H9 (cell line): ENCODE results near the gene KIRREL3. TPM values are rescaled to one million over a fixed set of nuclear protein-coding genes. Genes with fewer than 3 reads are reported as not detected.

Source experiments
- DNase-seq: peaks from one replicate; pipeline ENCODE4 v3.0.0-alpha.2; 2017
- H2AFZ ChIP-seq: one replicate; pipeline ENCODE4 v1.6.1; 2013; ENCODE audit warnings: mild to moderate bottlenecking, low read length, control low read depth, moderate library complexity
- H2AK5ac ChIP-seq: 2 replicates; pipeline ENCODE4 v1.6.1; 2013; ENCODE audit warnings: low read length, control low read depth, mixed read lengths; ENCODE audit not compliant: insufficient read length
- H2BK120ac ChIP-seq: one replicate; pipeline ENCODE4 v1.6.1; 2013; ENCODE audit warnings: low read depth, mild to moderate bottlenecking, low read length, control low read depth, inconsistent platforms; ENCODE audit not compliant: poor library complexity, severe bottlenecking
- H2BK12ac ChIP-seq: 2 replicates; pipeline ENCODE4 v1.6.1; 2013; ENCODE audit warnings: low read length, control low read depth, mixed read lengths, low read depth; ENCODE audit not compliant: insufficient read length
- H2BK15ac ChIP-seq: 2 replicates; pipeline ENCODE4 v1.6.1; 2013; ENCODE audit warnings: low read depth, low read length, control low read depth
- H2BK20ac ChIP-seq: one replicate; pipeline ENCODE4 v1.6.1; 2013; ENCODE audit warnings: low read depth, mild to moderate bottlenecking, low read length, control low read depth, inconsistent platforms; ENCODE audit not compliant: poor library complexity, severe bottlenecking
- H2BK5ac ChIP-seq: 2 replicates; pipeline ENCODE4 v1.6.1; 2013; ENCODE audit warnings: low read length, control low read depth, mixed read lengths; ENCODE audit not compliant: insufficient read length
- H3K14ac ChIP-seq: 2 replicates; pipeline ENCODE4 v1.6.1; 2013; ENCODE audit warnings: low read length, control low read depth; ENCODE audit not compliant: insufficient read depth
- H3K18ac ChIP-seq: 2 replicates; pipeline ENCODE4 v1.6.1; 2013; ENCODE audit warnings: low read depth, mild to moderate bottlenecking, mixed read lengths, low read length, control low read depth; ENCODE audit not compliant: insufficient read length
- H3K23ac ChIP-seq: 2 replicates; pipeline ENCODE4 v1.6.1; 2013; ENCODE audit warnings: low read length, control low read depth, mixed read lengths, low read depth; ENCODE audit not compliant: insufficient read length
- H3K23me2 ChIP-seq: 2 replicates; pipeline ENCODE4 v1.6.1; 2013; ENCODE audit warnings: low read depth, mild to moderate bottlenecking, mixed read lengths, low read length, control low read depth; ENCODE audit not compliant: insufficient read length, poor library complexity, severe bottlenecking
- H3K27ac ChIP-seq: 2 replicates; pipeline ENCODE4 v1.5.1; 2013; ENCODE audit warnings: low read length, control low read depth, mixed read lengths, low read depth; ENCODE audit not compliant: insufficient read length
- H3K27me3 ChIP-seq: 2 replicates; pipeline ENCODE4 v1.6.1; 2013; ENCODE audit warnings: low read length, control low read depth, inconsistent platforms; ENCODE audit not compliant: insufficient read depth
- H3K4ac ChIP-seq: 2 replicates; pipeline ENCODE4 v1.6.1; 2013; ENCODE audit warnings: low read depth, mild to moderate bottlenecking, control low read depth, inconsistent platforms, low read length, moderate library complexity
- H3K4me1 ChIP-seq: 2 replicates; pipeline ENCODE4 v1.6.1; 2013; ENCODE audit warnings: low read length, control low read depth, inconsistent platforms; ENCODE audit not compliant: insufficient read depth
- H3K4me2 ChIP-seq: 2 replicates; pipeline ENCODE4 v1.6.1; 2013; ENCODE audit warnings: low read length, control low read depth, mixed read lengths; ENCODE audit not compliant: insufficient read length, insufficient read depth
- H3K56ac ChIP-seq: 2 replicates; pipeline ENCODE4 v1.6.1; 2013; ENCODE audit warnings: low read depth, mild to moderate bottlenecking, mixed read lengths, low read length, control low read depth; ENCODE audit not compliant: insufficient read length
- H3K79me1 ChIP-seq: 2 replicates; pipeline ENCODE4 v1.6.1; 2013; ENCODE audit warnings: low read depth, mild to moderate bottlenecking, moderate library complexity, low read length, control low read depth, inconsistent platforms; ENCODE audit not compliant: insufficient read depth, poor library complexity, severe bottlenecking
- H3K79me2 ChIP-seq: 2 replicates; pipeline ENCODE4 v1.6.1; 2013; ENCODE audit warnings: low read length, control low read depth, inconsistent platforms; ENCODE audit not compliant: insufficient read depth
- H3K9ac ChIP-seq: 2 replicates; pipeline ENCODE4 v1.6.1; 2013; ENCODE audit warnings: low read length, control low read depth, mixed read lengths; ENCODE audit not compliant: insufficient read length; ENCODE audit errors: extremely low read depth
- H3K9me3 ChIP-seq: one replicate; pipeline ENCODE4 v1.6.1; 2013; ENCODE audit warnings: low read depth, low read length, inconsistent platforms; ENCODE audit not compliant: control insufficient read depth
- H3T11ph ChIP-seq: one replicate; pipeline ENCODE4 v1.6.1; 2013; ENCODE audit warnings: mild to moderate bottlenecking, low read length, control low read depth, inconsistent platforms
- H4K20me1 ChIP-seq: one replicate; pipeline ENCODE4 v1.6.1; 2013; ENCODE audit not compliant: control insufficient read depth, insufficient read length, insufficient read depth
- H4K5ac ChIP-seq: 2 replicates; pipeline ENCODE4 v1.6.1; 2013; ENCODE audit warnings: low read depth, mild to moderate bottlenecking, mixed read lengths, low read length, control low read depth; ENCODE audit not compliant: insufficient read length
- H4K8ac ChIP-seq: replicated peaks from 2 replicates; pipeline ENCODE4 v1.6.1; 2013; ENCODE audit warnings: low read length, control low read depth, mixed read lengths, low read depth; ENCODE audit not compliant: insufficient read length
- H4K91ac ChIP-seq: 2 replicates; pipeline ENCODE4 v1.6.1; 2013; ENCODE audit warnings: low read depth, mild to moderate bottlenecking, moderate library complexity, mixed read lengths, low read length, control low read depth; ENCODE audit not compliant: insufficient read length
- H3K27ac Mint-ChIP-seq, 3 experiments: 2 replicates in 2 of 3; 3 replicates in 1 of 3; pipeline ENCODE4 v1.8.0; 2020 to 2021; ENCODE audit warnings: mixed read lengths in 3 of 3, mild to moderate bottlenecking in 1 of 3, moderate library complexity in 1 of 3
- H3K27me3 Mint-ChIP-seq: 2 replicates; pipeline ENCODE4 v1.8.0; 2021; ENCODE audit warnings: low read depth, mild to moderate bottlenecking, moderate library complexity, mixed read lengths
- H3K36me3 Mint-ChIP-seq, 3 experiments: 2 replicates in 2 of 3; 3 replicates in 1 of 3; pipeline ENCODE4 v1.8.0; 2020 to 2021; ENCODE audit warnings: low read depth in 3 of 3, mixed read lengths in 3 of 3; ENCODE audit not compliant: insufficient read depth in 1 of 3
- H3K4me1 Mint-ChIP-seq, 2 experiments: 2 replicates each; pipeline ENCODE4 v1.8.0; 2020; ENCODE audit warnings: mixed read lengths in 2 of 2
- H3K4me3 Mint-ChIP-seq, 2 experiments: 2 replicates in 1 of 2; 3 replicates in 1 of 2; pipeline ENCODE4 v1.8.0; 2020 to 2021; ENCODE audit warnings: mild to moderate bottlenecking in 2 of 2, mixed read lengths in 2 of 2, moderate library complexity in 1 of 2
- H3K9me3 Mint-ChIP-seq, 2 experiments: 2 replicates in 1 of 2; 3 replicates in 1 of 2; pipeline ENCODE4 v1.8.0; 2020; ENCODE audit warnings: mild to moderate bottlenecking in 2 of 2, mixed read lengths in 2 of 2, moderate library complexity in 1 of 2
- CTCF ChIP-seq: fragments of 200-600 bp; sonication (generic); conservative IDR thresholded peaks from 3 replicates; pipeline ENCODE4 v1.8.0; 2021; ENCODE audit warnings: antibody characterized with exemption, mild to moderate bottlenecking
- WGBS: extraction: QIAGEN DNeasy Blood & Tissue Kit; methylation state at CpG from one replicate; pipeline ENCODE4 v1.1.7; 2013; ENCODE audit warnings: missing lambda C conversion rate, low lambda C conversion rate, mixed read lengths; ENCODE audit not compliant: insufficient read length; ENCODE audit errors: extremely low coverage; 5-methylcytosine and 5-hydroxymethylcytosine counted together
- total RNA-seq: library from RNA; stranded (reverse); gene quantifications from 2 replicates; pipeline ENCODE4 v1.2.1, GENCODE V29; 2021

KIRREL3 gene
- total RNA-seq, 1 experiment from 2014 or later: 0.17 TPM

- no peak overlapping the region for H3K27ac ChIP-seq
- no peak overlapping the region for H3K4ac ChIP-seq
- H4K20me1 ChIP-seq: no peaks in the 10 kb centered on the region
- no peak overlapping the region for H4K91ac ChIP-seq
- peaks cover 3% of the 10 kb centered on the region for H3K27me3 Mint-ChIP-seq
- no peak overlapping the region for H2BK5ac ChIP-seq
- H3K23ac ChIP-seq: no peak overlapping the region
- H3K9me3 Mint-ChIP-seq: no peaks in the 10 kb centered on the region
- H2BK120ac ChIP-seq: no peak overlapping the region
- H3K56ac ChIP-seq: no peak overlapping the region
- DNase-seq: no peak
- no peaks in the 10 kb centered on the region for H3K79me2 ChIP-seq
- no peak overlapping the region for H2AK5ac ChIP-seq
- H3K4me1 ChIP-seq: no peaks in the 10 kb centered on the region; the same call in 1 of the 2 replicates
- H3K4me2 ChIP-seq: no peak overlapping the region
- peaks cover 5 to 9% of the 10 kb centered on the region in 2 experiments for H3K4me1 Mint-ChIP-seq
- H3K23me2 ChIP-seq: no peaks in the 10 kb centered on the region
- H3K18ac ChIP-seq: no peak overlapping the region
- H3T11ph ChIP-seq: no peak overlapping the region
- no peaks in the 10 kb centered on the region for H3K27me3 ChIP-seq
- no peaks in the 10 kb centered on the region for H3K9me3 ChIP-seq
- 0 out of 7 replicates have a peak overlapping the region, but pooled peaks of 1 of the 3 experiments have one; percentile 6 for H3K27ac Mint-ChIP-seq
- no peak overlapping the region for H3K9ac ChIP-seq
- H3K79me1 ChIP-seq: no peaks in the 10 kb centered on the region
- H3K14ac ChIP-seq: no peak overlapping the region
- H3K4me3 Mint-ChIP-seq: no peak overlapping the region
- TF ChIP-seq CTCF: no peak
- H4K8ac ChIP-seq: no peak overlapping the region
- H2BK15ac ChIP-seq: no peak overlapping the region
- no peak overlapping the region for H2AFZ ChIP-seq
- H3K36me3 Mint-ChIP-seq: no peaks in the 10 kb centered on the region; a peak in 1 of 7 replicates
- no peak overlapping the region for H2BK12ac ChIP-seq
- no CpG with 5 or more reads among the region's 3 CpGs for WGBS
- no peak overlapping the region for H4K5ac ChIP-seq
- no peak overlapping the region for H2BK20ac ChIP-seq
Observed at GRCh38 chr11:126426106-126426505, 574.5 kb downstream of the KIRREL3 start.
